Spleen (tissue), 11 donors: Measurements from ENCODE around the gene SLC44A4. TPM values are rescaled to one million over a fixed set of nuclear protein-coding genes. Genes with fewer than 3 reads are reported as not detected.
"Not testable (repeated sequence)": the region's sequence is repeated elsewhere in the genome, so short reads cannot be mapped to it uniquely, and the experiment has no call there.

Experiments used
- DNase-seq: peaks from one replicate; pipeline ENCODE4 v3.0.0-alpha.2; 2020
- H3K27ac ChIP-seq, 8 donors: fragments of 200-600 bp; sonication (generic) in 7 of 8; 1 replicate in 4 of 8; 2 replicates in 4 of 8; pipeline versions ENCODE4 v1.5.0 to v1.8.0; 2016 to 2021; ENCODE audit warnings: inconsistent platforms in 4 of 8, mild to moderate bottlenecking in 4 of 8, moderate library complexity in 1 of 8
- H3K27me3 ChIP-seq, 7 donors: fragments of 200-600 bp; sonication (generic) in 6 of 7; replicated peaks in 1 of 7; 1 replicate in 4 of 7; 2 replicates in 3 of 7; pipeline versions ENCODE4 v1.5.0 to v1.8.0; 2016 to 2021; ENCODE audit warnings: inconsistent platforms in 3 of 7, mild to moderate bottlenecking in 1 of 7
- H3K36me3 ChIP-seq, 6 donors: fragments of 200-600 bp; sonication (generic) in 5 of 6; 1 replicate in 4 of 6; 2 replicates in 2 of 6; pipeline versions ENCODE4 v1.5.0 to v1.8.0; 2016 to 2021; ENCODE audit warnings: inconsistent platforms in 2 of 6
- H3K4me1 ChIP-seq, 6 donors: fragments of 200-600 bp; sonication (generic) in 5 of 6; 1 replicate in 3 of 6; 2 replicates in 3 of 6; pipeline versions ENCODE4 v1.5.0 to v1.8.0; 2016 to 2021; ENCODE audit warnings: inconsistent platforms in 3 of 6
- H3K4me3 ChIP-seq, 8 donors: fragments of 200-600 bp; sonication (generic) in 7 of 8; 1 replicate in 4 of 8; 2 replicates in 4 of 8; pipeline versions ENCODE4 v1.5.0 to v1.8.0; 2016 to 2021; ENCODE audit warnings: inconsistent platforms in 4 of 8, mild to moderate bottlenecking in 4 of 8, moderate library complexity in 2 of 8
- H3K9me3 ChIP-seq, 8 donors: fragments of 200-600 bp; sonication (generic) in 7 of 8; 1 replicate in 4 of 8; 2 replicates in 4 of 8; pipeline versions ENCODE4 v1.5.0 to v1.8.0; 2016 to 2021; ENCODE audit warnings: inconsistent platforms in 4 of 8
- POLR2A ChIP-seq, 3 donors: fragments of 450-650 bp; IDR thresholded peaks; one replicate each; pipeline ENCODE4 v1.5.1; 2017; ENCODE audit warnings: antibody characterized with exemption in 3 of 3, mild to moderate bottlenecking in 1 of 3
- POLR2AphosphoS5 ChIP-seq, 3 donors: sonication (generic); formaldehyde crosslinking; IDR thresholded peaks; one replicate each; pipeline ENCODE4 v1.5.1; 2017; ENCODE audit warnings: antibody characterized with exemption in 3 of 3
- WGBS, 5 donors: extraction: QIAGEN DNeasy Blood & Tissue Kit in 3 of 5; methylation state at CpG; one replicate each; pipeline versions ENCODE4 v1.1.5 to v1.1.7; 2013 to 2018; 5-methylcytosine and 5-hydroxymethylcytosine counted together
- intact Hi-C: fragments of 100-400 bp; cut with DNase I; formaldehyde crosslinking; loops from one replicate; pipeline ENCODE4 v1.15.0; 2023; ENCODE audit warnings: low total_unique reads
- polyA plus RNA-seq, 3 donors: library from polyadenylated mRNA; stranded (reverse); fragments of 200-250 nt; gene quantifications; one replicate each; pipeline ENCODE4 v1.2.1, GENCODE V29; 2013
- total RNA-seq, 7 donors: library from RNA; depleted of rRNA in 3 of 7; stranded (reverse); fragments of >200 nt in 3 of 7; fragmentation: NEBNext Ultra II Directional in 4 of 7; extraction: Animal tissue kit (Norgen Biotek cat#: 25700) in 4 of 7; gene quantifications; one replicate each; pipeline versions ENCODE4 v1.1.0 to v1.2.1, GENCODE V29; 2016 to 2021
- TF ChIP-seq, protein P1 (sequence below), 11 experiments: fragments of 200-600 bp in 7 of 11; fragments of 450-650 bp in 4 of 11; sonication (generic) in 4 of 11; IDR thresholded peaks in 8 of 11; conservative IDR thresholded peaks in 3 of 11; 1 replicate in 7 of 11; 2 replicates in 4 of 11; pipeline versions ENCODE4 v1.4.0 to v1.8.0; 2016 to 2021; ENCODE audit warnings: antibody characterized with exemption in 11 of 11, inconsistent platforms in 4 of 11, mild to moderate bottlenecking in 1 of 11
- donor health status: healthy with polysubstance abuse.
- donor health status: DM: no; HTN: no; CAD: no; lungs with moderate emphysema.
- donor health status: DM: no; HTN: no; CAD: no.
- donor health status: Bipolar disorder and iron deficiency.
- donor health status: healthy.
- donor health status: DM: no; HTN: no; CAD: no.
- donor health status: DM: yes; HTN: yes; CAD: no.

The SLC44A4 gene
- total and polyA plus RNA-seq, 10 donors, result 0.20 to 5.9 (median 2.6) TPM

DNA sequence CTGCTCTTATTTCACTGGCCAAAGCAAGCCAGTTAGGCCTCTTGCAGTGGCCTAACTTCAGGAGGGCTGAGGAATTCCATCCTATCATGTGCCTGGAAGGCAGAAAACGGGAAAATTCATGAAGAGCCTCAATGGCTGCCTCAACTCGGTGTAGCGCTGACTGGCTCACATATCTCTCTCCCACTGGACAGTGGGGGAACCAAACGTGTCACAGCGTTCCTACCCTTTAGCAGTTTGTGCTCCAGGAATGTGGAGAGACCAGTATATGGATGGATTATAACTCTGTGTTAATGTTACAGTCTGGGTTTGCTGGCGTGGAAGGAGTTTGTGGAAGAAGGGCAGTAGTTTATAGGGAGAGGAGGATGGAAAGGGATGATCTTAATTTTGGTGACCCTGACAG is 37.0 kb upstream of the SLC44A4 start:
- DNase-seq, result peak; percentile 9
- WGBS, 5 donors, result 76 to 92% (median 85%) methylated on average over 6 of the region's 6 CpGs

DNA sequence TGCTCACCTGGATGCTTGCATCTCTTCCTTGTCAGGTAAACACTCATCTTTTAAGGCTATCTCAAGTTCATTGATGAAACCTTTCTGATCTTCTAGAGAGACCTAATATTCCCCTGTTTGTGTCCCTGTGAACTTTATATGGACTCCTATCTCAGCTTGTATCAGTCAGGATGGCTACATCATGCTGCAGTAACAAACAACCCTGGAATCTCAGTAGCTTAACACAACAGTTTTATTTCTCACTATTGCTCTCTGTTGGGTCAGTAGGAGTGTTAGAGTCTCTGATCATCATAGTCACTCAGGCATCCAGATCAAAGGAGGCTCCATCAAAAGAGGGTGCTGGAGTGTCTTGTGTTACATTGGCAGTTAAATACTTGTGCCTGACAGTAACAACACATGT is 36.6 kb upstream of the SLC44A4 start:
- intact Hi-C loops, result no loop called here
- TF ChIP-seq, protein P1, sequence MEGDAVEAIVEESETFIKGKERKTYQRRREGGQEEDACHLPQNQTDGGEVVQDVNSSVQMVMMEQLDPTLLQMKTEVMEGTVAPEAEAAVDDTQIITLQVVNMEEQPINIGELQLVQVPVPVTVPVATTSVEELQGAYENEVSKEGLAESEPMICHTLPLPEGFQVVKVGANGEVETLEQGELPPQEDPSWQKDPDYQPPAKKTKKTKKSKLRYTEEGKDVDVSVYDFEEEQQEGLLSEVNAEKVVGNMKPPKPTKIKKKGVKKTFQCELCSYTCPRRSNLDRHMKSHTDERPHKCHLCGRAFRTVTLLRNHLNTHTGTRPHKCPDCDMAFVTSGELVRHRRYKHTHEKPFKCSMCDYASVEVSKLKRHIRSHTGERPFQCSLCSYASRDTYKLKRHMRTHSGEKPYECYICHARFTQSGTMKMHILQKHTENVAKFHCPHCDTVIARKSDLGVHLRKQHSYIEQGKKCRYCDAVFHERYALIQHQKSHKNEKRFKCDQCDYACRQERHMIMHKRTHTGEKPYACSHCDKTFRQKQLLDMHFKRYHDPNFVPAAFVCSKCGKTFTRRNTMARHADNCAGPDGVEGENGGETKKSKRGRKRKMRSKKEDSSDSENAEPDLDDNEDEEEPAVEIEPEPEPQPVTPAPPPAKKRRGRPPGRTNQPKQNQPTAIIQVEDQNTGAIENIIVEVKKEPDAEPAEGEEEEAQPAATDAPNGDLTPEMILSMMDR (IDR thresholded peaks at IDR 0.05 in 8 of 11, conservative IDR thresholded peaks at IDR 0.05 in 3 of 11), result no peak
- TF ChIP-seq POLR2AphosphoS5 (IDR thresholded peaks at IDR 0.05), result no peak
- TF ChIP-seq POLR2A (IDR thresholded peaks at IDR 0.05), result no peak

More for the DNA sequence above, 37.0 kb upstream of the SLC44A4 start:
- Histone ChIP-seq H3K36me3 (no peaks in the 10 kb centered on the region), H3K4me3 (no peak overlapping the region), H3K27ac (no peak overlapping the region), H3K4me1 (no peaks in the 10 kb centered on the region), H3K9me3 (no peaks in the 10 kb centered on the region), H3K27me3 (peaks cover 0 to 11% (median 0%) of the 10 kb centered on the region in 7 donors)
- intact Hi-C loops, result no loop called here
- TF ChIP-seq, protein P1 (IDR thresholded peaks at IDR 0.05 in 8 of 11, conservative IDR thresholded peaks at IDR 0.05 in 3 of 11), result no peak
- no peak for TF ChIP-seq POLR2AphosphoS5 (IDR thresholded peaks at IDR 0.05)
- no peak for TF ChIP-seq POLR2A (IDR thresholded peaks at IDR 0.05)

DNA sequence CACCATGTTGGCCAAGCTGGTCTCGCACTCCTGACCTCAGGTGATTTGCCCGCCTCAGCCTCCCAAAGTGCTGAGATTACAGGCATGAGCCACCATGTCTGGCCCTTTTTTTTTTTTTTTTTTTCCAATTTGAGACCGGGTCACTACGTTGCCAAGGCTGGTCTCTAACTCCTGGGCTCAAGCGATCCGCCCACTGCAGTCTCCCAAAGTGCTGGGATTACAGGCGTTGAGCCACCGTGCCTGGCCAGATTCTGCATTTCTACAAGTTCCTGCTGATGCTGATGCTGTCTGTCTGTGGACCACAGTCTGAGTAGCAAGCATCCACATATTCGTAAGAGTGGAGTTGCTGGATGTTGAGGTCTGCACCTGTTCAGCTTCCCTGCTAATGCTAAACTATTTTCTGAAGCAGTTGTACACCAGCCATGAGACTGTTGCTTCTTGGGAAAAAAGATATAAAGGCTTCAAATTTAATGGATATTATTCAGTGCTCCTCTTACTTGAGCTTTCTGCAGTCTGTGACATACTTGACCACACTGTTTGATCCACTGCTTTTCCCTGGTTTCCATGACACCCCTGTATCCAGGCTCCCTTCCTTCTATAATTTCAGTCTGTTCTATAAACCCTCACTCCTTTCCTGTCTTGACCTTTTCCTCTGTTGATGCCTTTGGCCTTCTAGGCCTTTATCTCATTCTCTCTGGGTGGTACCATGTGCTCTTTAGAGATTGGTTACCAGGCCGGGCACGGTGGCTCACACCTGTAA is 33.2 kb upstream of the SLC44A4 start:
- H3K27ac ChIP-seq, result no peak overlapping the region

More for the DNA sequence above, 36.6 kb upstream of the SLC44A4 start:
- no peak overlapping the region for H3K4me3 ChIP-seq
- H3K9me3 ChIP-seq, result no peaks in the 10 kb centered on the region
- H3K36me3 ChIP-seq, result no peaks in the 10 kb centered on the region
- H3K27ac ChIP-seq, result no peak overlapping the region
- DNase-seq, result no peak
- peaks cover 0 to 11% (median 0%) of the 10 kb centered on the region in 7 donors for H3K27me3 ChIP-seq
- no peaks in the 10 kb centered on the region for H3K4me1 ChIP-seq

DNA sequence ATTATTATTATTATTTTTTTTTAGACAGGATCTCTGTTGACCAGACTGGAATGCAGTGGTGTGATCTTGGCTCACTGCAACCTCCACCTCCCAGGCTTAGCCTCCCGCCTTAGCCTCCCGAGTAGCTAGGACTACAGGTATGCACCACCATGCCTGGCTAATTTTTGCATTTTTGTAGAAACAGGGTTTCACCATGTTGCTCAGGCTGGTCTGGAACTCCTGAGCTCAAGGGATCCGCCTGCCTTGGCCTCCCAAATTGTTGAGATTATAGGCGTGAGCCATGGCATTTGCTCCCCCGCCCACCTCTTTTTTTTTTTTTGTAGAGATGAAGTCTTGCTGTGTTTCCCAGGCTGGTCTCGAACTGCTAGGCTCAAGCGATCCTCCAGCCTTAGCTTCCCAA is 30.5 kb upstream of the SLC44A4 start:
- DNase-seq, result peak; percentile 16
- intact Hi-C loops, H3K9me3 ChIP-seq, H3K27ac ChIP-seq, H3K4me1 ChIP-seq, H3K36me3 ChIP-seq, H3K4me3 ChIP-seq: not testable (repeated sequence)
- 81 to 90% (median 88%) methylated on average over 7 of the region's 7 CpGs for WGBS, 5 donors
- H3K27me3 ChIP-seq, result peaks cover 0 to 11% (median 0%) of the 10 kb centered on the region in 7 donors

More for the DNA sequence above, 33.2 kb upstream of the SLC44A4 start:
- no peak for TF ChIP-seq POLR2AphosphoS5 (IDR thresholded peaks at IDR 0.05)
- no peak for TF ChIP-seq POLR2A (IDR thresholded peaks at IDR 0.05)
- TF ChIP-seq, protein P1 (IDR thresholded peaks at IDR 0.05 in 8 of 11, conservative IDR thresholded peaks at IDR 0.05 in 3 of 11), result no peak
- H3K27me3 ChIP-seq, result peaks cover 0 to 11% (median 0%) of the 10 kb centered on the region in 7 donors
- H3K4me3 ChIP-seq, result no peak overlapping the region
- H3K36me3 ChIP-seq, result no peaks in the 10 kb centered on the region
- peaks cover 0 to 6% (median 0%) of the 10 kb centered on the region in 6 donors for H3K4me1 ChIP-seq
- intact Hi-C loops, result no loop called here
- H3K9me3 ChIP-seq, result no peaks in the 10 kb centered on the region
- DNase-seq, result peak; percentile 15
- WGBS, 5 donors, result 79 to 90% (median 82%) methylated on average over 11 of the region's 11 CpGs
